ENCODE data around the gene AURKAIP1. TPM values are rescaled to one million over a fixed set of nuclear protein-coding genes. Genes with fewer than 3 reads are reported as not detected.

AURKAIP1 gene
- total RNA-seq, 4 donors from 2014 or later, result 122 to 172 (median 134) TPM

- TF ChIP-seq POLR2A (IDR thresholded peaks at IDR 0.05) (no peak), CTCF (IDR thresholded peaks at IDR 0.05) (no peak)
- Histone ChIP-seq H3K36me3 (peaks cover 0 to 42% (median 0%) of the 10 kb centered on the region in 3 donors), H3K27me3 (no peaks in the 10 kb centered on the region), H3K4me1 (peaks cover 0 to 43% (median 28%) of the 10 kb centered on the region in 4 donors), H3K9me3 (no peaks in the 10 kb centered on the region), H3K4me3 (peak overlapping the region; percentile 94 to 99 (median 98)), H3K27ac (peak overlapping the region; percentile 90 to 95 (median 91))
- DNase-seq, result no peak
Observed at GRCh38 chr1:1324084-1324523, 50.9 kb downstream of the AURKAIP1 start.

Other genes with a start within 250 kb of the AURKAIP1 start
- 1 to 10 TPM in 3 of 4 donors, not detected in 1; 1.6 to 3.6 (median 1.8) TPM for gene TTLL10, start 201.3 kb downstream of the AURKAIP1 start, total RNA-seq
- gene TNFRSF18, start 168.6 kb downstream of the AURKAIP1 start, total RNA-seq, result 10 to 100 TPM in 1 of 4 donors, 1 to 10 TPM in 1, under 1 TPM in 1, not detected in 1; 0.70 to 38.0 (median 3.2) TPM
- 1 to 10 TPM in 3 of 4 donors, not detected in 1; 1.6 to 9.1 (median 2.8) TPM for gene TNFRSF4, start 161.1 kb downstream of the AURKAIP1 start, total RNA-seq
- gene SDF4, start 143.2 kb downstream of the AURKAIP1 start, total RNA-seq, result 100 to 1,000 TPM in 3 of 4 donors, 10 to 100 TPM in 1; 88.3 to 280 (median 177) TPM
- 10 to 100 TPM in 2 of 4 donors, 1 to 10 TPM in 2; 9.1 to 13.4 (median 10.6) TPM for gene B3GALT6, start 143.0 kb downstream of the AURKAIP1 start, total RNA-seq
- 10 to 100 TPM in 3 of 4 donors, not detected in 1; 23.3 to 58.0 (median 44.2) TPM for gene C1QTNF12, start 128.5 kb downstream of the AURKAIP1 start, total RNA-seq
- gene UBE2J2, start 101.4 kb downstream of the AURKAIP1 start, total RNA-seq, result 10 to 100 TPM; 25.6 to 64.2 (median 55.3) TPM
- gene SCNN1D, start 94.8 kb downstream of the AURKAIP1 start, total RNA-seq, result 10 to 100 TPM in 3 of 4 donors, not detected in 1; 10.9 to 21.6 (median 16.9) TPM
- 100 to 1,000 TPM in 2 of 4 donors, 10 to 100 TPM in 2; 78.1 to 156 (median 110) TPM for gene ACAP3, start 67.3 kb downstream of the AURKAIP1 start, total RNA-seq
- 10 to 100 TPM; 12.4 to 38.9 (median 24.4) TPM for gene PUSL1, start 66.6 kb downstream of the AURKAIP1 start, total RNA-seq
- gene INTS11, start 50.5 kb downstream of the AURKAIP1 start, total RNA-seq, result 100 to 1,000 TPM; 146 to 359 (median 273) TPM
- 10 to 100 TPM; 10.7 to 94.0 (median 84.6) TPM for gene CPTP, start 50.4 kb downstream of the AURKAIP1 start, total RNA-seq
- 1 to 10 TPM; 2.1 to 5.8 (median 3.0) TPM for gene TAS1R3, start 43.9 kb downstream of the AURKAIP1 start, total RNA-seq
- 100 to 1,000 TPM in 3 of 4 donors, 10 to 100 TPM in 1; 76.0 to 196 (median 164) TPM for gene DVL1, start 25.8 kb downstream of the AURKAIP1 start, total RNA-seq
- gene MXRA8, start 16.7 kb downstream of the AURKAIP1 start, total RNA-seq, result 10 to 100 TPM; 11.7 to 56.1 (median 35.6) TPM
- gene CCNL2, start 24.1 kb upstream of the AURKAIP1 start, total RNA-seq, result 1,000 to 10,000 TPM in 1 of 4 donors, 100 to 1,000 TPM in 3; 216 to 1,008 (median 423) TPM
- 10 to 100 TPM; 58.2 to 94.1 (median 78.2) TPM for gene MRPL20, start 32.1 kb upstream of the AURKAIP1 start, total RNA-seq
- 10 to 100 TPM in 1 of 4 donors, 1 to 10 TPM in 2, under 1 TPM in 1; 0.54 to 11.6 (median 2.0) TPM for gene ANKRD65, start 46.1 kb upstream of the AURKAIP1 start, total RNA-seq
- gene VWA1, start 60.5 kb upstream of the AURKAIP1 start, total RNA-seq, result 10 to 100 TPM in 1 of 4 donors, 1 to 10 TPM in 3; 3.2 to 14.0 (median 6.7) TPM
- under 1 TPM in 1 of 4 donors, not detected in 3; 0.27 TPM for gene ATAD3C, start 74.5 kb upstream of the AURKAIP1 start, total RNA-seq
- 100 to 1,000 TPM in 1 of 4 donors, 10 to 100 TPM in 3; 26.9 to 130 (median 35.0) TPM for gene ATAD3B, start 96.6 kb upstream of the AURKAIP1 start, total RNA-seq
- 10 to 100 TPM; 14.9 to 72.6 (median 24.4) TPM for gene ATAD3A, start 137.0 kb upstream of the AURKAIP1 start, total RNA-seq
- gene TMEM240, start 165.4 kb upstream of the AURKAIP1 start, total RNA-seq, result 1 to 10 TPM in 1 of 4 donors, not detected in 3; 3.6 TPM
- 100 to 1,000 TPM; 146 to 182 (median 163) TPM for gene SSU72, start 199.7 kb upstream of the AURKAIP1 start, total RNA-seq
- 1 to 10 TPM; 4.1 to 6.9 (median 5.7) TPM for gene FNDC10, start 224.9 kb upstream of the AURKAIP1 start, total RNA-seq
- gene MIB2, start 240.3 kb upstream of the AURKAIP1 start, total RNA-seq, result 100 to 1,000 TPM in 3 of 4 donors, 10 to 100 TPM in 1; 68.3 to 162 (median 113) TPM

Measured in Peyer's patch (tissue), 4 donors.